NCI-H345 (cell line): ENCODE data around the gene KCTD12.
"Not testable (repeated sequence)": the region's sequence is repeated elsewhere in the genome, so short reads cannot be mapped to it uniquely, and the experiment has no call there.

Source experiments
- DNase-seq: peaks from one replicate; lab custom pipeline; 2025; lab: John Stamatoyannopoulos, UW

KCTD12 gene

DNA sequence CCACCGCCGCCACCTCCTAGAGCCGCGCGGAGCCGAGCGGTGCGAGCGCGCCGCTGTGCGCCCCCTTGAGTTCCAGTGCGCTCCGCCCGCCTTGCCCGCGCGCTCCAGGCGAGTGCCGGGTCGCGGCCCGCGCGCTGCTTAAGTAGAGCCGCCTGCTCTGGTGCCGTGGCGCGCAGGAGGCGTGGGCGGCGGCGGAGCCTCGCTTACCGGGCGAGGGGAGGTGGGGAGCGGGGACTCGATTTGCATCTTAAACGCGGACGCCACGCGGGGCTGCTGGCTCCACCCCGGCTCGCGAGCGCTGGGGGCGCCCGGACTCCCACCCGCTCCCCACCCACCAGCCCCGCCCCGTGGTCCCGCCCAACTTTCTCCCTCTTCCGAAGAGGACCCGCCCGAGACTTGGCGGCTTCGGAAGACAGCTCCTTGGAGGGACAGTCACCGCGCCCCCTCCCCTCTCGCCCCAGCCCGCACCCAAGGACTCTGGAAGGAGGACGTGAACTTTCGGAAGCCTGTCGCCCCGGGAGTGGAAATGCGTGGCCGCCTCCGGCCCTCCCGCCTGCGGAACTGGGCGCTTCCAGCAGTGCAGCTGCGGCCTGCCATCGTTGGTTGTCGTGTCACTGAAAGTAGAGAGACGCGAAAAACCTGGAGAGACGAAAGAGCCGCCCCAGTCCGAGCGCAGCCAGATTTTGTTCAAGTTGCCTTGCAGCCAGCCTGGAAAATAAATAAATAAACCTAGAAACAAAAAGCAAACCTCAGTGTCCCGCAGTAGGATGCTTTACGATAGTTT is at the start of gene KCTD12:
Gene KCTD12 (minus strand): TSS at position 114 of the 784 bp plus-strand sequence. CDS start 257 bp downstream, outside the sequence.
- peak; percentile 89 for DNase-seq

DNA sequence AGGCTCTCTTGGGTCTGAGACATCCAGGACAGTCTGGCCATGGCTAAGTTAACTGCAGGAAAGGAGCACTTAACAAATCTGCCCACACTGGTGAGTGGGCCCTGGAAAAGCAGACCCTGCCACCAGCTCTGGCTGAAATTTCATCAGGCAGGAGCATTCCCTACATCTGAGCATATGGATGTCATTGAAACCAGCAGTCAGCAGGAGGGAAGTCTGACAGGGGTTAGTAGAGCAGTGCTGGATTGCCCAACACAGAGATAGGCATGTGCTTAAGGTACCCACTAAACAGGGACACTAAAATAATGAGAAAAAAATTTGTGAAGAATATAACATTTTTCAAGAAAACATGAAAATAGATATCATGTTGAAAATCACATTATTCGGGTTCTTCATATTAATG is 48.5 kb upstream of the KCTD12 start:
- DNase-seq: no peak

DNA sequence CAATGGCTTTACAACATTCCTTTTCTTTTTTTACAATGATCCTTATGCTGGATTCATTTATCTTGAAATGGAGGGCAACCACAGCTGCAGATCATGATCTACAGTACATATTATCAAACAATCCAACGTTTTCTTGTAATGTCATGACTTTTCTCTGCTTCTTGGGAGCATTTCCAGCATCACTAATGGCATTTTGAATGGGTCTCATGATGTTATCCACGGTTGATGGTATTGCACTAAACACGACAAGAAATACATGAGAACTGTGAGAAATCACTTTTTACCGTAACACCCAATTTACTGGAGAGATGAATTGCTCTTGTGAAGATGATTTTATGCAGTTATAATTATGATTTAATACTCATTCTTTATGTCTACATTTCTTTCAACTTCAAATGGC is 45.9 kb upstream of the KCTD12 start:
- DNase-seq: no peak

DNA sequence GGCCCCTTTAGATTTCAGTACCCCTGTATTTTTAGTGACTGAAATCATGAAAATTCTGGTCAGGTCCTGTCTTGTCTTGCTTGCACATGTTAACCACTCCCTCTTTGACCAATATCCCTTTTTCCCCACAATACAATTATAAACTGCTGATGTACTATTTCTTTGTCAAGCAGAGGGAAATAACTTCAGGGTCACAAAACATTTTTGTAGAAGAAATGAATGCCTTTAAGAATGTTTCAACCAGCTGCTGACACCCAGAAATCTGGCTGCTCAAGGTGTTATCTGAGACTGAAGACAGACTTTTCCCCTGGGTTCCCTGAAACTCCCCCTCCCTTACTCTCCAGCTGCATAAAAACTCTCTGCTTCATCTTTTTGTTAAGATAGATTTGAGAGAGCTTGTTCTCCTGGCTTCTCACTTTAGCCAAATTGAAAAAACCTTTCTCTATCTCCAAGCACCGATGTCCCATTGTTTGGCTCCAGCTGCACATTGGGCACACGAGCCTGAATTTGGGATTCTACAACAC is 43.7 kb upstream of the KCTD12 start:
- no peak for DNase-seq

DNA sequence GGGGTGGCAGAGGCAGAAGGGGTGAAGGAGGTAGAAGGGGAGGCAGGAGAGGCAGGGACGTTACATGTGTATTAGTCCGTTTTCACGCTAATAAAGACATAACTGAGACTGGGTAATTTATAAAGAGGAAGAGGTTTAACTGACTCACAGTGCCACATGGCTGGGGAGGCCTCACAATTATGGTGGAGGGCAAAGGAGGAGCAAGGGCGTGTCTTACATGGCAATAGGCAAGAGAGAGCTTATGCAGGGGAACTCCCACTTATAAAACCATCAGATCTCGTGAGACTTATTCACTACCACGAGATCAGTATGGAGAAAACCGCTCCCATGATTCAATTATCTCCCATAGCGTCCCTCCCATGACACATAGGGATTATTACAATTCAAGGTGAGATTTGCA is 43.1 kb upstream of the KCTD12 start:
- DNase-seq: no peak

DNA sequence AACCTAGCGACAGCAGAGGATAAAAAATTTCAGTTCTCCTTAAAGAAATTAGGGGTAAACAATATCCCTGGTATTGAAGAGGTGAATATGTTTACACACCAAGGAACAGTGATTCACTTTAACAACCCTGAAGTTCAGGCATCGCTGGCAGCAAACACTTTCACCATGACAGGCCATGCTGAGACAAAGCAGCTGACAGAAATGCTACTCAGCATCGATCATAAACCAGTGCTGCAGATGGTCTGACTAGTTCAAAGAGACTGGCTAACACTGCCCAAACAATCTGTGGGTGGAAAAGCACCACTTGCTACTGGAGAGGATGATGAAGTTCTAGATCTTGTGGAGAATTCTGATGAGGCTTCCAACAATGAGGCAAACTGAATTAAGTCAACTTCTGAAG is 42.3 kb upstream of the KCTD12 start:
- no peak for DNase-seq

DNA sequence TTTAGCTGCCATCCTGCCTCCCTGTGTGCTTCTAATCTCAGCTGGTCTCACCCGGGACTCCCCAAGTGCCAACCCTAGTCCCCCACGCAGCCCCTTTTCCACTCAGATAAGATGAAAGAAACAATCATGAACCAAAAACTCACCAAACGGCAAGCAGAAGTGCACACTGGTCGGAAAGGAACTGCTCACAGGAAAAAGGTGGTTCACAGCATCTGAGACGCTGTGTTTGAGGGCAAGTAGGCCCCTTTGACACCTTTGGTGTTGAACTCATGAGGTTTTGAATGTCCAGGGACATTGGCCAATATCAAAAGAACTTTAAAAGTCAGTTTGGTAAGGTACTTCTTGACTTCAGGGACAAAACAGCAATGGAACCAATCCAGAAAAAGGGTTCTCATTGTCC is 41.8 kb upstream of the KCTD12 start:
- no peak for DNase-seq

DNA sequence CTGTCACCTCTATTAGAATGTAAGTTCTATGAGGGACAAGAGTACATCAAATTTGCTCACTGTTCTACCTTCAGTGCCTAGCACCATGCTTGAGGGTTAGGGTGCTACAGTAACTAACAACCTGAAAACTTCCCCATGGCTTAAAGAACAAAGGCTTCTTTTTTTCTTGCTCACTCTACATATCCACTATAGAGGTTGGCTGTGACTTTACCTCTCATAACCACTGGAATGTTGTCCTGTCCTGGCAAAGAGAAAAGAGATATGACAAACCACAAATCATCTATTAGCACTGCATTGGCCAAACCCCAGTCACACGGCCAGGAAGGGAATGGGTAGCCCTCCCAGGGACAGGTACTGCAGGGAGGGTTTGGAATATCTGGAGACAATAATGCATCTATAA is 38.9 kb upstream of the KCTD12 start:
- no peak for DNase-seq

DNA sequence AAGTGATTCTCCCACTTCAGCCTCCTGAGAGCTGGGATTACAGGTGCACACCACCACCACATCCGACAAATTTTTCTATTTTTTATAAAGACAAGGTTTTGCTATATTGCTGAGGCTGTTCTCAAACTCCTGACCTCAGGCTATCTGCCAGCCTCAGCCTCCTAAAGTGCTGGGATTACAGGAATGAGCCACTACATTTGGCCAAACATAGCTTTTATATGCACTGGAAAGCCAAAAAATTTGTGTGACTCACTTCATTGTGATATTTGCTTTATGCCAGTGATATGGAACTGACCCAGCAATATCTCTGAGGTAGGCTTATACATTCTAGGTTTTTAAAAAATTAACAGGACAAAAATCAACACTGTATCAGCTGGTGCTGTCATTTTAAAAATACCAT is 35.3 kb upstream of the KCTD12 start:
- DNase-seq: no peak

DNA sequence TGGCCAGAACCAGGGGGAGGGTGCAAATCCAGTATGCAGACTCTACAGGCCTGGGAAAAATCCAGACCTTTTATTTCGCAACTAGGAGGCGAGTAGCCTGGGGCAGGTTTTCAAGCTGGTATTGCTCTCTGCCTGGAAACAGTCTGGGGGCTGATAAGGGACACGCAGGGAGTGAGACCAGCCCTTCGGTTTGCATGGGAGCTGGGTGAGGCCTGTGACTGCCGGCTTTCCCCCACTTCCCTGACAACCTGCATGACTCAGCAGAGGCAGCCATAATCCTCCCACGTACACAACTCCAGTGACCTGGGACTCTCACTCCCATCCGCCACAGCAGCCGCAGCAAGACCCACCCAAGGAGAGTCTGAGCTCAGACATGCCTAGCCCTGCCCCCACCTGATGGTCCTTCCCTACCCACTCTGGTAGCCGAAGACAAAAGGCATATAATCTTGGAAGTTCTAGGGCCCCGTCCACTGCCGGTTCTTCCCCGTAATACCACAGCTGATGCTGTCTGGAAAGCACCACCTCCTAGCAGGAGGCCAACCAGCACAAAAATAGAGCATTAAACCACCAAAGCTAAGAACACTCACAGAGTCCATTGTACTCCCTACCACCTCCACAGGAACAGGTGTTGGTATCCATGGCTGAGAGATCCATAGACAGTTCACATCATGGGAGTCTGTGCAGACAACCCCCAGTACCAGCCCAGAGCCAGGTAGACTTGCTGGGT is 31.7 kb upstream of the KCTD12 start:
- not testable (repeated sequence) for DNase-seq

DNA sequence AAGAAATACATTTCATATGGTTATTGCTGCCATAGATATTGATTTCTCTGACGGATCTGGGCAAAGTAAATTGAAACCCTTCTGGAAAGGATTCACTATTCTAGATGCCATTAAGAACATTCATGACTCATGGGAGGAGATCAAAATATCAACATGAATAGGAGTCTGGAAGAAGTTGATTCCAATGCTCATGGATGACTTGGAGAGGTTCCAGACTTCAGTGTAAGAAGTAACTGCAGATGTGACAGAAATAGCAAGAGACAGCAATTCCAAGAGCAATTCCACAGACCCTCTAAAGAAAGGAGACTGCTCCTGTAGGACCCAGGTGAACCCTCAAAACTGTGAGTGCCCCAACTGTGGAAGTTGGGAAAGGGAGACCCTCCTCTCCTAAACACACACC is 30.9 kb upstream of the KCTD12 start:
- no peak for DNase-seq

DNA sequence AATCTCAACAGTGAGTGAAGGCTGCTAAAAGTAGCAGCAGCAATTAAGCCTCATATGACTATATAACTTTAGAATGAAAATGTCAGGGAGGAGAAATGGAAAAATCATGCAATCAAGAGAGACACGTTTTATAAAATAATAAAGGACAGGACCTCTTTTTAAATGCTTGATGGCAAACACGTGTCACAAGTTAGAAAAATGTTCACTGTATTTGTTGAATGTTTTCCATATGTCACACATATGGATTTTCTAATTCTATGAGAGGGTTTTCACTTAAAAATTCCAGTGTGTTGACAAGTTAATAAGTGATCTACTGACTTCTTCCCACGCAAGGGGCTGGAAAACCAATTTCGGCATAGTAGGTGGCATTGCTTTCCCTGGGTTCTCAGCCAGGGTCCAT is 27.7 kb upstream of the KCTD12 start:
- DNase-seq: no peak

DNA sequence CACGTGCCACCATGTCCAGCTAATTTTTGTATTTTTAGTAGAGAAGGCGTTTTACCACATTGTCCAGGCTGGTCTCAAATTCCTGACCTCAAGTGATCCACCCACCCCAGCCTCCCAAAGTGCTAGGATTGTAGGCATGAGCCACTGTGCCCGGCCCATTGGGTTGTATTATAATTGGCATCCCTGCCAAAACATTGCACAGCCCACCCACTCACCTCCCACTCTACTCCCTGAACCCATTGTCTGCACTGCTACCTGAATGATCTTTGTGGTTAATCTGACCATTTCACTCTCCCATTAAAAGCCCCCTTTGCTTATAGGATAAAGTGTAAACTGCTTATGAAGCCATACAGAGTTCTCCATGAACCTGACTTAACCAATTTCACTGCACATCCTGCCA is 26.3 kb upstream of the KCTD12 start:
- DNase-seq: no peak

DNA sequence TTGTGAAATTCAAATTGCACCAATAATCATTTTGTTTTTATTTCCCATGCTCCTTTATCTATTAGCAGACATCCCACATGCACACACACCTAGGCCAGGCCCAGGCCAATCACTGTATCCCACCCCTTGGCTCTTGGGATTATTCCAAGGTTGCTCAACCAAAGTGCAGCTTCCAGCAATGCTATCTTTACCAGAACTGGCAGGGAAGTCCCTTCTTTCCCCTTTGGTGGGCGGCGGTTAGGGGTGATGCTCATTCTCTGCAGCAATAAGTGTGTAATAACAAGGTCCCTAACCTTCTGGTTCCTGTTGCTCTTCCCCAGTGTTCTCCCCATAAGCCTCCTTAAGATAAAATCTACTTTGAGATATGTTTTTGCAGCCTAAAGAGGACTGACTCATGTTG is 18.3 kb upstream of the KCTD12 start:
- no peak for DNase-seq

DNA sequence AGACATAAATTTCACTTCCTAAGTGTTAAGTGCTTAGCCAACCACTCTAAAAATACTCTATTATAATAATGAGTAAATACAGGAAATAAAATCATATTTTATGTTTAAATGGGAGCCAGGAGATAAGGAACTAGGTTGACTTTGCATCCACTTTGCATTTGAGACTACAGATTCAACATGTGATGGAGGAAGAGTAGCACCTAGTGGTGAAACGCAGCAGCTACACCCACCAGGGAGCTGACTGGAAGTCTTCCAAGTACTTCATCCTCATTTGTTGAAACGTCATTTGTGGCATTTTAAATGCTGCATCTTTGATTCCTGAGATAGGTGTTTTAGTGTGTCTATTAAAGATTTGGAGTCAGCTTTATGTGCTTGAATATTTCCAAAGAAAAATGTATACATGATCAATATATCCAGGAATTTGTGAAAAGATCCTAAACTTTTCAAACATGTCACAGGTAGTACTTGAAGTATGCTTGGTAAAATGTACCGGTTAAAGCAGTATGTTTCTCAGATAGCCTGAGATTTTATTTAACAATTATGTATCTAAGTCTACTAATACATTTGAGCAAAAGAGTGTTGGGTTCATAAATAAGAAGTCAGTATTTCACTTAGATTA is 17.4 kb upstream of the KCTD12 start:
- peak; percentile 76 for DNase-seq

DNA sequence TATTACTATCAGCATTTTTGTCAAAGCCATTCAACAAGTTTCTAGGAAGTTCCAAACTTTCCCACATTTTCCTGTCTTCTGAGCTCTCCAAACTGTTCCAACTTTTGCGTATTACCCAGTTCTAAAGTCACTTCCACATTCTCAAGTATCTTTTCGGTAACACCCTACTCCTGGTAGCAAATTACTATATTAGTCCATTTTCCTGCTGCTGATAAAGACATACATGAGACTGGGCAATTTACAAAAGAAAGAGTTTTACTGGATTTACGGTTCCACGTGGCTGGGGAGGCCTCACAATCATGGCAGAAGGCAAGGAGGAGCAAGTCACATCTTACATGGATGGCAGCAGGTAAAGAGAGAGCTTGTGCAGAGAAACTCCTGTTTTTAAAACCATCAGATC is 12.9 kb upstream of the KCTD12 start:
- DNase-seq: not testable (repeated sequence)

DNA sequence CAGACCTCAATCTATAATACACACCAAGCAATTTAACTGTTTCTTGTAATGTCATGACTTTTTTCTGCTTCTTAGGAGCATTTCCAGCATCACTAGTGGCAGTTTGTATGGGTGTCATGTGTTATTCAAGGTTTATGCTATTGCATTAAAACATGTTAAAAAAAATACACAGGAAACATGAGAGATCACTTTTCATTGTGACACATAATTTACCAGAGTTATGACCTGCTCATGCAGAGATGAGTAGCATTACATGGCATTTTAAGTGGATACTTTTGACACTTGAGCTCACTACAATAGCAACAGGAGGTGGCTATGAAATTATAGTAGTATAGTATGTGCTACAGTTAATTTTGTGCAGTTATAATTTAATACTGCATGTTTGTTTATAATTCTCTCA is 11.0 kb upstream of the KCTD12 start:
- DNase-seq: peak; percentile 27

DNA sequence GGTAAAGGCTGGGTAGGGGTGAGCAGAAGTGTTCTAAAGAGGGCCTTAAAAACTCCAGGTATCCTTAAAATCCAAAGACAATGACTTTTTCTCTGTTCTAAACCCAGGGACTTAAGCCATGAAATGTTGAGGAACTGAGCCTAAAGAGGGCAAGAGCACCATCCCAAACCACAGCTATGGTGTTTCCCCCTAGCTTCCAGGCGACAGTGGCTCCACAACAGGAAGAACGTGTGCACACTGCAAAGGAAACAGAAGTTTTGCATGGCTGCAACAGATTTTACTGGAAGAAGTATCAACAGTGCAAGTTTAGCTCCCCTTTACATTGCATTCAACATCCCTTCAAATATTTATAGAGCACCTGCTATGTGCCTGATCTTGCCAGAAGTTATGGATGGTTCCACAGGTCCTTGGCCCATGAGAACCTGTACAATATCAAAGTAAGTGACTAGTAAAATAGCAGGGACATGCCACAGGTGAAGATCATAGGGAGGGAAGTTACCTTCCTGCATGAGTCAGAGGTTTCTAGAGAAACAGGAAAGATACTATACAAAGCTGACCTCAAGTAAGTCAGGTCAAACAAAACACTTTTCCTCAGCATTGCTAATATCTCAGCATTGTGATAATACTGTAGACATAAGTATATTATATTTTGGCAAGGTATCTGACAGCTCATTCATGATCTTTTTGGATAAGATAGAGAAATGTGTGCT is 8.4 kb upstream of the KCTD12 start:
- DNase-seq: no peak

DNA sequence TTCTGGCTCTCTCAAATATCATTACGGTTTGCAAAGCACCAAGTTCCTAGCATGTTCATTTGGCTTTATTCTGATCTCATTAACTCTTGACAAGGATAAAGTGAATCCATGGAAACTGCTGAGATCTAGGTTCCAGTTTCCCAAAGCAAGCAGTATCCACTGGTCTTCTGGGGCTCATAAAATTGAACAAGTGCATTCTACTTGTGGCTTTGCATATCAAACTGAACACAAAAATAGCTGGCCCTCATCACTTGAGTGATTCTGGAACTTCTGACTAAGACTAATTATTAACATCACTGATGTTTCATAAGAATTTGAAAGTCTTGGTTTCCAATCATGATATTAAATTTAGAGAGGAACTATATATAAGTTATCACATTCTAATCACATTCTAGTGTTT is 6.3 kb upstream of the KCTD12 start:
- no peak for DNase-seq

DNA sequence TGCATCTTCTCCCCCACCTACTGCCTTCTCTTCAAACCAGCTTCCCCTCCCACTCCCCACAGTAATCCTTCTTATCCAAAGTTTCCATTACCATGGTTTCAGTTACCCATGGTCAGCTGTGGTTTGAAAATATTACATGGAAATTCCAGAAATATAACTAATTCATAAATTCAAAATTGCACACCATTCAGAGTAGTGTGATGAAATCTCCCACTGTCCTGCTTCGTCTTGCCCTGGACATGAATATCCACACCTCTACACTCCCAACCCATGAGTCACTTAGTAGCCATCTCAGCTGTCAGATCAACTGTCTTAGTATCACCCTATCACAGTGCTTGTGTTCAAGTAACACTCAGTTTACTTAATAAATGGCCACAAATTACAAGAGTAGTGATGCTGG is 3.8 kb upstream of the KCTD12 start:
- DNase-seq: no peak

DNA sequence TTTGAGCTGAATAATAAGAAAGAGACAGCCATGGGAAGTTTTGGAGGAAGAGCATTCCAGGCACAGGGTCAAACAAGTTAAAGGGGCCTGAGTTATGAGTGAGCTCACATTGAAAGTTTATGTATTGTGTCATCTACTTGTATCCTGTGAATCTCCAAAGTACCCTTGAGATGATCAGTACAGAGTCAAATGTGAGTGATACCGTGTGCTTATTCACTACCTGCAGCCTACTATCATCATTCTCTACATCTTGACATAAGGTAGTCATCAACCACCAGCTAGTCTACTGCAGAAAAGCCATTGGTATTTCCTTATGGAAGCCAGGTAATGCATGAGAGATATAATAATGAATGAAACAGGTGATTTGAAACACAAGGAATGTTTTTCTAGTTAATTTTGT is 3.0 kb upstream of the KCTD12 start:
- no peak for DNase-seq

DNA sequence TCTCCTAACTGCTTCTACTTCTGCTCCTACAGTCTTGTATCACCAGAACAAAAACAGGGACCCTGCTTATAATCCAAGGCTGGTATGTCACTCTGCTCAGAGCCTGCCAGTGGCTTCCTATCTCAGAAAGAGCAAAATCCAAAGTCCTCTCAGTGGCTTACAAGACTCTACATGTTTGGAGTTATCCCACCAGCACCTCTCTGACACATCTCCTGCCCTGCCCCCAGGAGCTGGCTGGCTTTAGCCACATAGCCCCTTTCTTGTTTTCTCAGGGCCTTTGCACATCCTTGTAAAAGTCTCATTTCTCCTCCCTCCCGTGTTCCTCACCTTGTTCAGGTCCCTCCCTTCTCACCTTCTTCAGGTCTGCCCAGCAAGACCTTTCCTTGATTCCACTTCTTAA is 2.2 kb upstream of the KCTD12 start:
- DNase-seq: no peak
